K562 (cell line): Measurements from ENCODE around the gene SLX4IP. TPM values are rescaled to one million over a fixed set of nuclear protein-coding genes. Genes with fewer than 3 reads are reported as not detected.

Experiments
- ATAC-seq: fragments of 200-7000 bp; cut with Tn5 transposase; 3 replicates; pipeline ENCODE4 v1.9.1; 2020; ENCODE audit warnings: moderate library complexity
- BruUV-seq: library from RNA; stranded (reverse); fragments of 400-500 nt; replicated peaks from 2 replicates; lab custom pipeline; 2021; lab: Mats Ljungman, UMichigan
- CTCF ChIA-PET: fragments of 300-600 bp; formaldehyde crosslinking; extraction: SDS; loops from one replicate; lab custom pipeline; 2021; ENCODE audit warnings: low intra/inter-chr PET ratio; lab: Yijun Ruan, JAX
- POLR2A ChIA-PET: fragments of 300-600, 350-650 bp; sonication (Branson Sonifier 250); formaldehyde crosslinking; extraction: SDS; loops from one replicate; lab custom pipeline; 2021; ENCODE audit warnings: antibody characterized with exemption, inconsistent platforms; lab: Yijun Ruan, JAX
- DNase-seq, 4 experiments: peaks; one replicate each; pipeline versions ENCODE4 v3.0.0 to v3.0.0-alpha.2; 2011 to 2018; ENCODE audit warnings: low spot score in 3 of 4, mixed read lengths in 3 of 4; ENCODE audit errors: extremely low read depth in 1 of 4
- FAIRE-seq: peaks from 2 replicates; lab custom pipeline; 2011; peaks lifted over from hg19 to GRCh38; lab: Jason Lieb, UNC
- H2AFZ ChIP-seq: 2 replicates; pipeline ENCODE4 v1.6.0; 2011; ENCODE audit warnings: low read depth, low read length, control low read depth, inconsistent platforms
- H3K27ac ChIP-seq: fragments of 200-600 bp; 3 replicates; pipeline ENCODE4 v1.8.0; 2011; ENCODE audit warnings: low read depth, mild to moderate bottlenecking, control low read depth, inconsistent platforms, low read length, moderate library complexity, mixed read lengths; ENCODE audit errors: extremely low read depth
- H3K27me3 ChIP-seq, 2 experiments: fragments of 300-600 bp in 1 of 2; 2 replicates in 1 of 2; 3 replicates in 1 of 2; pipeline versions ENCODE4 v1.6.0 to v1.8.0; 2011; ENCODE audit warnings: inconsistent platforms in 2 of 2, low read length in 2 of 2, mild to moderate bottlenecking in 1 of 2, mixed read lengths in 1 of 2, moderate library complexity in 1 of 2; ENCODE audit not compliant: control insufficient read depth in 2 of 2, insufficient read depth in 2 of 2
- H3K36me3 ChIP-seq: fragments of 300-600 bp; 3 replicates; pipeline ENCODE4 v1.8.0; 2011; ENCODE audit warnings: mild to moderate bottlenecking, low read length, inconsistent platforms; ENCODE audit not compliant: control insufficient read depth, insufficient read depth
- H3K4me1 ChIP-seq, 2 experiments: fragments of 200-600 bp in 1 of 2; replicated peaks in 1 of 2; 2 replicates in 1 of 2; 3 replicates in 1 of 2; pipeline versions ENCODE4 v1.5.1 to v1.8.0; 2011; ENCODE audit warnings: inconsistent platforms in 2 of 2, low read length in 2 of 2, mild to moderate bottlenecking in 1 of 2, mixed read lengths in 1 of 2, moderate library complexity in 1 of 2; ENCODE audit not compliant: control insufficient read depth in 2 of 2, insufficient read depth in 2 of 2
- H3K4me2 ChIP-seq: 2 replicates; pipeline ENCODE4 v1.6.1; 2011; ENCODE audit warnings: low read length, control low read depth, inconsistent platforms, mixed read lengths; ENCODE audit not compliant: insufficient read depth
- H3K4me3 ChIP-seq: fragments of 200-600 bp; sonication (generic), shearing (Covaris generic); 2 replicates; pipeline ENCODE4 v1.5.1; 2016; ENCODE audit warnings: control low read depth, inconsistent platforms
- H3K79me2 ChIP-seq: fragments of 200-600 bp; 3 replicates; pipeline ENCODE4 v1.8.0; 2011; ENCODE audit warnings: low read length, inconsistent platforms; ENCODE audit not compliant: control insufficient read depth, insufficient read depth
- H3K9ac ChIP-seq, 2 experiments: 2 replicates each; pipeline versions ENCODE4 v1.6.0 to v1.6.1; 2011; ENCODE audit warnings: low read depth in 2 of 2, low read length in 2 of 2, control low read depth in 1 of 2, inconsistent platforms in 1 of 2, mild to moderate bottlenecking in 1 of 2, mixed read lengths in 1 of 2; ENCODE audit not compliant: insufficient read depth in 1 of 2
- H3K9me1 ChIP-seq: one replicate; pipeline ENCODE4 v1.6.0; 2011; ENCODE audit warnings: inconsistent platforms, mild to moderate bottlenecking, low read length, moderate library complexity; ENCODE audit not compliant: control insufficient read depth, insufficient read depth
- H3K9me3 ChIP-seq: replicated peaks from 2 replicates; pipeline ENCODE4 v1.5.1; 2011; ENCODE audit warnings: low read depth, low read length, inconsistent platforms; ENCODE audit not compliant: control insufficient read depth, insufficient read depth
- H4K20me1 ChIP-seq: replicated peaks from 2 replicates; pipeline ENCODE4 v1.6.1; 2011; ENCODE audit warnings: low read length, inconsistent platforms, mixed read lengths; ENCODE audit not compliant: control insufficient read depth, insufficient read depth
- BACH1 ChIP-seq: fragments of 200-800 bp; sonication (Bioruptor generic); IDR thresholded peaks from 2 replicates; pipeline ENCODE4 v1.6.1; 2016; ENCODE audit warnings: missing genetic modification characterization, missing compliant biosample characterization
- CAMTA2 ChIP-seq: fragments of 250-450 bp; sonication (Bioruptor Pico); conservative IDR thresholded peaks from 2 replicates; pipeline ENCODE4 v1.5.1; 2022
- CXXC5 ChIP-seq: fragments of 250-450 bp; sonication (Bioruptor Pico); IDR thresholded peaks from 2 replicates; pipeline ENCODE4 v1.8.0; 2022; ENCODE audit warnings: inconsistent platforms, mild to moderate bottlenecking, moderate library complexity
- DACH1 ChIP-seq: fragments of 450-650 bp; IDR thresholded peaks from 2 replicates; pipeline ENCODE4 v1.6.1; 2018; ENCODE audit not compliant: partially characterized antibody
- DNMT1 ChIP-seq: fragments of 450-650 bp; IDR thresholded peaks from 2 replicates; pipeline ENCODE4 v1.6.1; 2016; ENCODE audit warnings: antibody characterized with exemption, mild to moderate bottlenecking
- EWSR1 ChIP-seq: fragments of 450-650 bp; IDR thresholded peaks from 2 replicates; pipeline ENCODE4 v1.6.1; 2018; ENCODE audit warnings: borderline replicate concordance, mild to moderate bottlenecking, low read depth, moderate library complexity; ENCODE audit not compliant: partially characterized antibody
- HMG20A ChIP-seq: fragments of 450-650 bp; formaldehyde crosslinking; conservative IDR thresholded peaks from 2 replicates; pipeline ENCODE4 v1.4.0; 2020; ENCODE audit warnings: mild to moderate bottlenecking, mixed read lengths
- HSF4 ChIP-seq: fragments of 250-450 bp; sonication (Bioruptor Pico); IDR thresholded peaks from 2 replicates; pipeline ENCODE4 v2.1.2; 2022; ENCODE audit warnings: mild to moderate bottlenecking, moderate library complexity, borderline replicate concordance
- MIER1 ChIP-seq: fragments of 450-650 bp; IDR thresholded peaks from 2 replicates; pipeline ENCODE4 v1.6.1; 2016; ENCODE audit warnings: antibody characterized with exemption, mild to moderate bottlenecking, low read depth
- MLX ChIP-seq, 2 experiments: fragments of 450-650 bp in 1 of 2; sonication (generic) in 1 of 2; formaldehyde crosslinking; conservative IDR thresholded peaks; 2 replicates each; pipeline versions ENCODE4 v1.4.0 to v1.8.1; 2020 to 2022; ENCODE audit warnings: mild to moderate bottlenecking in 1 of 2, missing genetic modification reagents in 1 of 2
- PHF20 ChIP-seq: fragments of 450-650 bp; IDR thresholded peaks from 2 replicates; pipeline ENCODE4 v1.6.1; 2018; ENCODE audit not compliant: partially characterized antibody
- POU5F1 ChIP-seq: fragments of 150-350 bp; IDR thresholded peaks from 2 replicates; pipeline ENCODE4 v1.6.1; 2014; ENCODE audit warnings: borderline replicate concordance, low read length, low read depth, mild to moderate bottlenecking; ENCODE audit not compliant: partially characterized antibody
- RB1 ChIP-seq: fragments of 450-650 bp; IDR thresholded peaks from 2 replicates; pipeline ENCODE4 v1.6.1; 2017; ENCODE audit warnings: low read depth, mild to moderate bottlenecking
- STAT5A ChIP-seq: IDR thresholded peaks from 2 replicates; pipeline ENCODE4 v1.6.1; 2012; ENCODE audit warnings: low read length, inconsistent platforms, borderline replicate concordance
- THAP12 ChIP-seq: fragments of 250-450 bp; sonication (Bioruptor Pico); IDR thresholded peaks from 2 replicates; pipeline ENCODE4 v1.9.0; 2021; ENCODE audit warnings: mild to moderate bottlenecking, inconsistent platforms
- WGBS: fragments of 100-300 bp; shearing (Covaris generic); methylation state at CpG from one replicate; pipeline ENCODE4 v1.1.6; 2016; ENCODE audit warnings: low coverage, mixed read lengths; ENCODE audit not compliant: insufficient coverage; ENCODE audit errors: missing lambda C conversion rate; 5-methylcytosine and 5-hydroxymethylcytosine counted together
- in situ Hi-C: fragments of 300-500 bp; cut with MboI; formaldehyde crosslinking; loops from 4 replicates; pipeline ENCODE4 v1.15.0; 2018; ENCODE audit warnings: inconsistent platforms, mixed read lengths
- intact Hi-C: fragments of 100-400 bp; cut with micrococcal nuclease; formaldehyde crosslinking; loops from 2 replicates; pipeline ENCODE4 v1.14.2; 2022
- polyA plus RNA-seq, 8 experiments: library from polyadenylated mRNA; depleted of rRNA in 4 of 8; stranded (reverse) in 5 of 8; unstranded in 3 of 8; fragments of >200 nt; fragmentation: Nextera tagmentation in 2 of 8; fragmentation: Illumina TruSeq in 1 of 8; extraction: Ambion mirVana in 2 of 8; extraction: Trizol in 1 of 8; gene quantifications; 2 replicates each; pipeline versions ENCODE4 v1.2.1 to v1.2.3, GENCODE V29; 2011 to 2014; ENCODE audit warnings: inconsistent platforms in 1 of 8, missing spikeins in 1 of 8
- total RNA-seq, 7 experiments: library from RNA; depleted of rRNA in 6 of 7; stranded (reverse); fragments of >200 nt in 6 of 7; fragmentation: Illumina TruSeq in 2 of 7; extraction: Trizol in 2 of 7; gene quantifications; 2 replicates each; pipeline versions ENCODE4 v1.2.1 to v1.2.3, GENCODE V29; 2011 to 2021; ENCODE audit warnings: low replicate concordance in 1 of 7
- TF ChIP-seq, protein P1 (sequence below): sonication (generic); formaldehyde crosslinking; IDR thresholded peaks from 2 replicates; pipeline ENCODE4 v1.8.1; 2023; ENCODE audit warnings: mild to moderate bottlenecking, missing genetic modification reagents
- TF ChIP-seq, protein P2 (sequence below): sonication (generic); formaldehyde crosslinking; IDR thresholded peaks from 2 replicates; pipeline ENCODE4 v1.9.0; 2022; ENCODE audit warnings: mild to moderate bottlenecking, missing genetic modification reagents

The SLX4IP gene
- total and polyA plus RNA-seq, 9 of the 15 experiments (the other 6 are each of a cell fraction or from before 2014, with no cell fraction given), result 1.5 to 5.9 (median 3.5) TPM

DNA sequence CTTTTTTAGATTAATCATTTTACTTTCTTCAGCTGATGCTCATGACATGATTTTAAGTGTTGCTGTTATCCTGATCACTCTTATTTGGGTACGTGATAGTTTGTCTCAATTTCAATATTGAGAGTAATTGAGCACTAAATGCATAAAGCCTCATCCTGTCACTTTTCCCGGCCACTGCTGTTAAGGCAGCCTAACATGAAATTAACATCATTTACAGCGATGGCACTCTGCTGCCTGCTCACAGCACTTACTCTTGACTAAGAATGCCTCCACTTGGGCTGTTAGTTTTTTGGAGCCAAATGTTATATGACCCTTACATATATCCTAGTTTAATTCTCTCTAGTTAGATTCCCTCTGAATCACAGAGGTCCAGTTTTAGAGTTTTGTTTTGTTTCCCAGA lies 107.3 kb downstream of the SLX4IP start:
- no peaks in the 10 kb centered on the region for H3K36me3 ChIP-seq
- intact Hi-C loops, result loop anchor here (10.0 kb wide), 1 partner anchor 228 kb away; no protein-coding TSS in a partner anchor
- H3K9ac ChIP-seq, result no peak overlapping the region
- no peak overlapping the region for H3K27ac ChIP-seq
- CTCF ChIA-PET, result no interaction called here
- no peaks in the 10 kb centered on the region for H3K9me3 ChIP-seq
- no peak overlapping the region for H2AFZ ChIP-seq
- ATAC-seq, result no peak
- H4K20me1 ChIP-seq, result no peaks in the 10 kb centered on the region
- WGBS, result 58% methylated on average over 3 of the region's 3 CpGs
- H3K4me1 ChIP-seq, result no peaks in the 10 kb centered on the region
- H3K27me3 ChIP-seq, result no peaks in the 10 kb centered on the region
- FAIRE-seq, result no peak
- BruUV-seq, result no TSS peak
- H3K4me3 ChIP-seq, result no peak overlapping the region
- no peaks in the 10 kb centered on the region for H3K9me1 ChIP-seq
- no peak overlapping the region for H3K4me2 ChIP-seq
- DNase-seq, result no peak
- POLR2A ChIA-PET, result no interaction called here
- in situ Hi-C loops, result no loop called here
- no peaks in the 10 kb centered on the region for H3K79me2 ChIP-seq
- TF ChIP-seq POU5F1, result no peak
- no peak for TF ChIP-seq THAP12
- TF ChIP-seq BACH1 (tag), result no peak
- TF ChIP-seq, protein P1, sequence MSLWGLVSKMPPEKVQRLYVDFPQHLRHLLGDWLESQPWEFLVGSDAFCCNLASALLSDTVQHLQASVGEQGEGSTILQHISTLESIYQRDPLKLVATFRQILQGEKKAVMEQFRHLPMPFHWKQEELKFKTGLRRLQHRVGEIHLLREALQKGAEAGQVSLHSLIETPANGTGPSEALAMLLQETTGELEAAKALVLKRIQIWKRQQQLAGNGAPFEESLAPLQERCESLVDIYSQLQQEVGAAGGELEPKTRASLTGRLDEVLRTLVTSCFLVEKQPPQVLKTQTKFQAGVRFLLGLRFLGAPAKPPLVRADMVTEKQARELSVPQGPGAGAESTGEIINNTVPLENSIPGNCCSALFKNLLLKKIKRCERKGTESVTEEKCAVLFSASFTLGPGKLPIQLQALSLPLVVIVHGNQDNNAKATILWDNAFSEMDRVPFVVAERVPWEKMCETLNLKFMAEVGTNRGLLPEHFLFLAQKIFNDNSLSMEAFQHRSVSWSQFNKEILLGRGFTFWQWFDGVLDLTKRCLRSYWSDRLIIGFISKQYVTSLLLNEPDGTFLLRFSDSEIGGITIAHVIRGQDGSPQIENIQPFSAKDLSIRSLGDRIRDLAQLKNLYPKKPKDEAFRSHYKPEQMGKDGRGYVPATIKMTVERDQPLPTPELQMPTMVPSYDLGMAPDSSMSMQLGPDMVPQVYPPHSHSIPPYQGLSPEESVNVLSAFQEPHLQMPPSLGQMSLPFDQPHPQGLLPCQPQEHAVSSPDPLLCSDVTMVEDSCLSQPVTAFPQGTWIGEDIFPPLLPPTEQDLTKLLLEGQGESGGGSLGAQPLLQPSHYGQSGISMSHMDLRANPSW, result no peak
- TF ChIP-seq HMG20A, result no peak
- TF ChIP-seq CXXC5 (CRISPR knock-in tag), result no peak
- no peak for TF ChIP-seq CAMTA2 (CRISPR knock-in tag)
- no peak for TF ChIP-seq STAT5A
- no peak for TF ChIP-seq MLX (CRISPR knock-in tag; conservative IDR thresholded peaks at IDR 0.05)
- TF ChIP-seq RB1, result no peak
- no peak for TF ChIP-seq DNMT1
- TF ChIP-seq, protein P2, sequence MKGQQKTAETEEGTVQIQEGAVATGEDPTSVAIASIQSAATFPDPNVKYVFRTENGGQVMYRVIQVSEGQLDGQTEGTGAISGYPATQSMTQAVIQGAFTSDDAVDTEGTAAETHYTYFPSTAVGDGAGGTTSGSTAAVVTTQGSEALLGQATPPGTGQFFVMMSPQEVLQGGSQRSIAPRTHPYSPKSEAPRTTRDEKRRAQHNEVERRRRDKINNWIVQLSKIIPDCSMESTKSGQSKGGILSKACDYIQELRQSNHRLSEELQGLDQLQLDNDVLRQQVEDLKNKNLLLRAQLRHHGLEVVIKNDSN (CRISPR knock-in tag), result no peak
- no peak for TF ChIP-seq MIER1
- TF ChIP-seq PHF20, result no peak
- no peak for TF ChIP-seq HSF4 (CRISPR knock-in tag)
- no peak for TF ChIP-seq DACH1
- TF ChIP-seq EWSR1, result no peak
